ENCODE results near the gene KLF3.

The KLF3 gene

DNA sequence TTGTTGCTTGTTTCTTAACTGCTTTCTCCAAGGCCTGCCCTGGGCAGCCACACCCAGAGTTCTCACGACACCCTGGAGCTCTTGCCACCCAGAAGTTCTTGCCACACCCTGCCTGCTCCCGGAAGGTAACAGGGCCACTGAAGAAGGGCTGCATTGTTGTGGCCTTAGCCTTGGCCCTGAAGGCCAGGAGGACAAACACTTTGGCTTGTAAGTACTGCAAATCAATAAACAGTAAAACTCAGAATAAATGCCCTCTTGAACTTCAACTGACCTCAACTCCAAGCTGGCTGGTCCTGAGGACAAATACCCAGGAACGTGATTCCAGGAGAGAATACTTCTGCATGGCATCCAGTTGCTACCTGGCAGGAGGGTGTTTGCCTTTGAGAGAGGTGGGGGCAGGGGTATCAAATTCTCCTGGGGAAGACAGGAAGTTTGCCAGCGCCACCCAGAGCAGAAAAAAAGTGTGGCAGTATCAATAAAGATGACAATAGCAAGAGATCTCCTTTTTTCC, 64.7 kb downstream of the KLF3 start:
- H3K14ac ChIP-seq (ENCODE audit: low read length in 2 of 2), result no peak overlapping the region
- H2AFZ ChIP-seq (ENCODE audit: low read depth, low read length), result no peak overlapping the region
- H4K91ac ChIP-seq (ENCODE audit: low read length), result no peak overlapping the region
- H2AK5ac ChIP-seq (ENCODE audit: low read length, severe bottlenecking), result no peak overlapping the region
- peaks cover 14% of the 10 kb centered on the region for H3K4me1 ChIP-seq (ENCODE audit: control insufficient read depth, insufficient read depth, low read depth, low read length)
- no peaks in the 10 kb centered on the region for H3K9me3 ChIP-seq (ENCODE audit: control insufficient read depth, low read length)
- no peak overlapping the region for H2BK15ac ChIP-seq (ENCODE audit: low read depth, poor library complexity, severe bottlenecking)
- H2BK12ac ChIP-seq (ENCODE audit: low read length in 2 of 2), result no peak overlapping the region
- no peak overlapping the region for H2BK5ac ChIP-seq (ENCODE audit: low read depth, low read length, poor library complexity, severe bottlenecking)
- H3K18ac ChIP-seq (ENCODE audit: low read depth in 1 of 2, low read length in 2 of 2), result no peak overlapping the region
- H4K8ac ChIP-seq (ENCODE audit: low read length), result no peak overlapping the region
- H3K27me3 ChIP-seq (ENCODE audit: control insufficient read depth in 1 of 2, insufficient read depth in 1 of 2, low read length in 2 of 2), result no peaks in the 10 kb centered on the region
- no peaks in the 10 kb centered on the region for H3K36me3 ChIP-seq (ENCODE audit: control insufficient read depth in 1 of 2, insufficient read depth in 2 of 2, low read depth in 1 of 2, low read length in 2 of 2)
- no peak overlapping the region for H3K4me3 ChIP-seq (ENCODE audit: insufficient read depth in 1 of 2, low read depth in 1 of 2, low read length in 2 of 2)
- no peak overlapping the region for H3K27ac ChIP-seq (ENCODE audit: low read length, poor library complexity, severe bottlenecking)
- no peak overlapping the region for H3K9ac ChIP-seq (ENCODE audit: low read length)
- H3K4me2 ChIP-seq (ENCODE audit: low read length, poor library complexity, severe bottlenecking), result no peak overlapping the region
- WGBS, result 77% methylated on average over 4 of the region's 4 CpGs
- no peaks in the 10 kb centered on the region for H3K79me1 ChIP-seq (replicated peaks; ENCODE audit: low read length, poor library complexity, severe bottlenecking)
- H2BK120ac ChIP-seq (ENCODE audit: low read depth, low read length), result no peak overlapping the region
- H3K23ac ChIP-seq (ENCODE audit: low read length in 2 of 2), result no peak overlapping the region
- no peak for DNase-seq
- H3K4ac ChIP-seq (ENCODE audit: low read depth in 1 of 2, low read length in 2 of 2), result no peak overlapping the region

DNA sequence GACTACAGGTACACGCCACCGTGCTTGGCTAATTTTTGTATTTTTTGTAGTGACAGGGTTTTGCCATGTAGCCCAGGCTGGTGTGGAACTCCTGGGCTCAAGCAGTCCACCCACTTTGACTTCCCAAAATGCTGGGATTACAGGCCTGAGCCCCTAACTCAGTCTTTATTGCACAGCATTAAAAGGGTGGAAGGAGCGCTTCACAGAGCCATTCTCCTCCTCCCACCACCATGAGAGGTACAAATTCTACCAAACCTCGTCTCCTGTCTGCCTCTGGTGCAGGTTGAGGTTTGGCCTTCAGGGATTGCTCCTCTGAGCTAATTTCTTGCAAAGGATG, 66.5 kb downstream of the KLF3 start:
- Histone ChIP-seq H3K27me3 (ENCODE audit: control insufficient read depth in 1 of 2, insufficient read depth in 1 of 2, low read length in 2 of 2) (peaks cover 0 to 3% of the 10 kb centered on the region in 2 experiments), H3K18ac (ENCODE audit: low read depth in 1 of 2, low read length in 2 of 2) (peak overlapping the region in 1 of 2 experiments; percentile 6), H3K4me2 (ENCODE audit: low read length, poor library complexity, severe bottlenecking) (no peak overlapping the region), H3K4ac (ENCODE audit: low read depth in 1 of 2, low read length in 2 of 2) (no peak overlapping the region), H4K8ac (ENCODE audit: low read length) (no peak overlapping the region), H2BK12ac (ENCODE audit: low read length in 2 of 2) (no peak overlapping the region), H3K79me1 (replicated peaks; ENCODE audit: low read length, poor library complexity, severe bottlenecking) (no peaks in the 10 kb centered on the region), H2AK5ac (ENCODE audit: low read length, severe bottlenecking) (no peak overlapping the region), H3K27ac (ENCODE audit: low read length, poor library complexity, severe bottlenecking) (peak overlapping the region; percentile 21), H3K36me3 (ENCODE audit: control insufficient read depth in 1 of 2, insufficient read depth in 2 of 2, low read depth in 1 of 2, low read length in 2 of 2) (no peaks in the 10 kb centered on the region), H3K9ac (ENCODE audit: low read length) (peak overlapping the region; percentile 5), H3K23ac (ENCODE audit: low read length in 2 of 2) (no peak overlapping the region), H2BK15ac (ENCODE audit: low read depth, poor library complexity, severe bottlenecking) (no peak overlapping the region), H3K14ac (ENCODE audit: low read length in 2 of 2) (no peak overlapping the region), H3K4me1 (ENCODE audit: control insufficient read depth, insufficient read depth, low read depth, low read length) (peaks cover 8% of the 10 kb centered on the region), H2AFZ (ENCODE audit: low read depth, low read length) (no peak overlapping the region), H4K91ac (ENCODE audit: low read length) (peak overlapping the region; percentile 2), H2BK5ac (ENCODE audit: low read depth, low read length, poor library complexity, severe bottlenecking) (no peak overlapping the region), H2BK120ac (ENCODE audit: low read depth, low read length) (no peak overlapping the region), H3K9me3 (ENCODE audit: control insufficient read depth, low read length) (no peaks in the 10 kb centered on the region), H3K4me3 (ENCODE audit: insufficient read depth in 1 of 2, low read depth in 1 of 2, low read length in 2 of 2) (no peak overlapping the region)
- WGBS, result 95% methylated on average over 4 of the region's 4 CpGs
- DNase-seq, result no peak

DNA sequence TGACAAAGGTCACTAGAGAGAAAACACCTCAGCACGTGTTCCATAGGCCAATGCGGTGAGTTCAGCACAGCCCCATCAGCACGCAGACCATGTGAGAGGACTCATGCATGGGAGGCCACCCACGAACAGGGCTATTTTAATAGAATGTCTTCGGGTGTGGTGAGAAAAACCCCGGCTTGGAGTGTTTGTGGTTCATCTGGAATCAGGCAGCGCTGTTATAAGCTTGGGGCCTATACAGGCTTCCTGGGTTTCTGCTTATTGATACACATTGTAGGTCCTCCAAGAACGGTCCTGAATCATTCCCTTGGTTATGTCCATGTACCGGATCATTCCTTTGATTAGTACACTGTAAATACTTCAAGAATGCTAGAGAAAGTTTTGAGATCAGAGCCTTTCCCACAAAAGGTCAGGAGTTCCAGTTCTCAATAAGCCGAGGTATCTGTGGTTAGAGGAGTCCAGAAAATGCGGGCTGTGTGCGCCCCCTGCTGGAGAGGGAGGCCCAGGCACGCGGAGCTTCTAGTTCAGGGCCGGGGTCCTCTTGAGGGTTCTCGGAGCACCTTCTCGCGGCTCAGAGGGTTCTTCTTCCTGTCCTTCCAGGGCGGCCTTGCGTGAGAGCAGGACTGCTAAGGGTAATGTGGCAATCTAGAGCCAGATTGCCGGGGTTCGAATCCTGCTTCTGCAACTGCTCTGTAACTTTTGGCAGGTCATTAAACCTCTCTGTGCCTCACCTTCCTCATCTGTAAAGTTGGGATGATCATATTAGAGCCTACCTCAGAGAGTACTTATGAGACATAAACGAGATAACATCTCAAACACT, 67.0 kb downstream of the KLF3 start:
- WGBS, result 20% methylated on average over 14 of the region's 23 CpGs
- Histone ChIP-seq H3K4me3 (ENCODE audit: insufficient read depth in 1 of 2, low read depth in 1 of 2, low read length in 2 of 2) (no peak overlapping the region), H3K23ac (ENCODE audit: low read length in 2 of 2) (no peak overlapping the region)

DNA sequence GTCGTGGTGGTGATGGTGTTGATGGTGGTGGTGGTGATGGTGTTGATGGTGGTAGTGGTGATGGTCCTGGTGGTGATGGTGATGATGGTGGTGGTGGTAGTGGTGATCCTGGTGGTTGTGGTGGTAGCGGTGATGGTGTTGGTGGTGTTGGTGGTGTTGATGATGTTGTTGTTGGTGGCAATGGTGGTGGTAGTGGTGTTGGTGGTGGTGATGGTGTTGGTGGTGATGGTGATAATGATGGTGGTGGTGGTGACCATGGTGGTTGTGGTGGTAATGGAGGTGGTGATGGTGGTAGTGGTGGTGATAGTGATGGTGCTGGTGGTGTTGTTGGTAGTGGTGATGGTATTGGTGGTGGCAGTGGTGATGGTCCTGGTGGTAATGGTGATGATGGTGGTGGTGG, 69.7 kb downstream of the KLF3 start:
- Histone ChIP-seq H3K79me1 (replicated peaks; ENCODE audit: low read length, poor library complexity, severe bottlenecking) (no peaks in the 10 kb centered on the region), H3K4me1 (ENCODE audit: control insufficient read depth, insufficient read depth, low read depth, low read length) (peaks cover 8% of the 10 kb centered on the region), H2BK120ac (ENCODE audit: low read depth, low read length) (no peak overlapping the region), H3K18ac (ENCODE audit: low read depth in 1 of 2, low read length in 2 of 2) (no peak overlapping the region), H3K4me3 (ENCODE audit: insufficient read depth in 1 of 2, low read depth in 1 of 2, low read length in 2 of 2) (peak overlapping the region in 1 of 2 experiments; percentile 23), H3K36me3 (ENCODE audit: control insufficient read depth in 1 of 2, insufficient read depth in 2 of 2, low read depth in 1 of 2, low read length in 2 of 2) (no peaks in the 10 kb centered on the region), H3K27ac (ENCODE audit: low read length, poor library complexity, severe bottlenecking) (no peak overlapping the region), H2BK12ac (ENCODE audit: low read length in 2 of 2) (no peak overlapping the region), H2BK5ac (ENCODE audit: low read depth, low read length, poor library complexity, severe bottlenecking) (no peak overlapping the region), H2AFZ (ENCODE audit: low read depth, low read length) (no peak overlapping the region), H3K4me2 (ENCODE audit: low read length, poor library complexity, severe bottlenecking) (no peak overlapping the region), H2AK5ac (ENCODE audit: low read length, severe bottlenecking) (no peak overlapping the region), H2BK15ac (ENCODE audit: low read depth, poor library complexity, severe bottlenecking) (no peak overlapping the region), H4K91ac (ENCODE audit: low read length) (peak overlapping the region; percentile 11), H4K8ac (ENCODE audit: low read length) (no peak overlapping the region), H3K23ac (ENCODE audit: low read length in 2 of 2) (no peak overlapping the region), H3K4ac (ENCODE audit: low read depth in 1 of 2, low read length in 2 of 2) (no peak overlapping the region), H3K27me3 (ENCODE audit: control insufficient read depth in 1 of 2, insufficient read depth in 1 of 2, low read length in 2 of 2) (peaks cover 0 to 9% of the 10 kb centered on the region in 2 experiments), H3K9ac (ENCODE audit: low read length) (no peak overlapping the region), H3K9me3 (ENCODE audit: control insufficient read depth, low read length) (no peaks in the 10 kb centered on the region), H3K14ac (ENCODE audit: low read length in 2 of 2) (no peak overlapping the region)
- WGBS, result 94% methylated on average over 2 of the region's 2 CpGs
- no peak for DNase-seq

More for the DNA sequence above, 67.0 kb downstream of the KLF3 start:
- Histone ChIP-seq H4K91ac (ENCODE audit: low read length) (peak overlapping the region; percentile 2), H3K36me3 (ENCODE audit: control insufficient read depth in 1 of 2, insufficient read depth in 2 of 2, low read depth in 1 of 2, low read length in 2 of 2) (no peaks in the 10 kb centered on the region), H2BK12ac (ENCODE audit: low read length in 2 of 2) (peak overlapping the region in 1 of 2 experiments; percentile 57), H2BK5ac (ENCODE audit: low read depth, low read length, poor library complexity, severe bottlenecking) (no peak overlapping the region), H3K4me1 (ENCODE audit: control insufficient read depth, insufficient read depth, low read depth, low read length) (peaks cover 8% of the 10 kb centered on the region), H3K9me3 (ENCODE audit: control insufficient read depth, low read length) (no peaks in the 10 kb centered on the region), H3K4me2 (ENCODE audit: low read length, poor library complexity, severe bottlenecking) (no peak overlapping the region), H2AK5ac (ENCODE audit: low read length, severe bottlenecking) (peak overlapping the region; percentile 63), H3K79me1 (replicated peaks; ENCODE audit: low read length, poor library complexity, severe bottlenecking) (no peaks in the 10 kb centered on the region), H3K27me3 (ENCODE audit: control insufficient read depth in 1 of 2, insufficient read depth in 1 of 2, low read length in 2 of 2) (peaks cover 0 to 9% of the 10 kb centered on the region in 2 experiments), H3K18ac (ENCODE audit: low read depth in 1 of 2, low read length in 2 of 2) (peak overlapping the region in 1 of 2 experiments; percentile 6), H3K27ac (ENCODE audit: low read length, poor library complexity, severe bottlenecking) (peak overlapping the region; percentile 21), H3K4ac (ENCODE audit: low read depth in 1 of 2, low read length in 2 of 2) (no peak overlapping the region), H4K8ac (ENCODE audit: low read length) (no peak overlapping the region), H2AFZ (ENCODE audit: low read depth, low read length) (no peak overlapping the region), H3K9ac (ENCODE audit: low read length) (peak overlapping the region; percentile 5), H2BK120ac (ENCODE audit: low read depth, low read length) (no peak overlapping the region), H2BK15ac (ENCODE audit: low read depth, poor library complexity, severe bottlenecking) (no peak overlapping the region), H3K14ac (ENCODE audit: low read length in 2 of 2) (no peak overlapping the region)
- DNase-seq, result peak; percentile 91

Data from mesenchymal stem cell (in vitro differentiated cells and primary cell).